IMR-90 (cell line): ENCODE data around the gene CASKIN1. TPM values are rescaled to one million over a fixed set of nuclear protein-coding genes. Genes with fewer than 3 reads are reported as not detected.

Experiments
- ATAC-seq: fragments of 200-7000 bp; cut with Tn5 transposase; 2 replicates; pipeline ENCODE4 v1.9.1; 2020; ENCODE audit warnings: low read depth, mild to moderate bottlenecking, moderate library complexity
- BruUV-seq: library from RNA; stranded (reverse); fragments of 400-500 nt; replicated peaks from 2 replicates; lab custom pipeline; 2021; lab: Mats Ljungman, UMichigan
- CTCF ChIA-PET: fragments of 300-600 bp; formaldehyde crosslinking; extraction: SDS; loops from one replicate; lab custom pipeline; 2021; ENCODE audit warnings: antibody characterized with exemption; lab: Yijun Ruan, JAX
- POLR2A ChIA-PET: fragments of 300-600 bp; sonication (Branson Sonifier 250); formaldehyde crosslinking; loops from one replicate; lab custom pipeline; 2022; ENCODE audit warnings: antibody characterized with exemption; ENCODE audit not compliant: unreplicated experiment; lab: Charles Lee
- DNase-seq: peaks from one replicate; pipeline ENCODE4 v3.0.0; 2013
- H2AFZ ChIP-seq: replicated peaks from 2 replicates; pipeline ENCODE3; 2013; ENCODE audit warnings: low read length, mild to moderate bottlenecking; ENCODE audit not compliant: poor library complexity
- H2AK5ac ChIP-seq: 2 replicates; pipeline ENCODE4 v1.6.1; 2013; ENCODE audit warnings: low read depth, low read length, inconsistent platforms
- H2AK9ac ChIP-seq: replicated peaks from 2 replicates; pipeline ENCODE3; 2013; ENCODE audit warnings: mild to moderate bottlenecking, low read depth, low read length, moderate library complexity; ENCODE audit not compliant: poor library complexity
- H2BK120ac ChIP-seq: 2 replicates; pipeline ENCODE4 v1.6.1; 2013; ENCODE audit warnings: low read depth, low read length, inconsistent platforms
- H2BK15ac ChIP-seq: 3 replicates; pipeline ENCODE4 v1.6.1; 2013; ENCODE audit warnings: low read depth, low read length, inconsistent platforms
- H2BK20ac ChIP-seq: 2 replicates; pipeline ENCODE4 v1.6.1; 2013; ENCODE audit warnings: low read depth, mild to moderate bottlenecking, inconsistent platforms, low read length, moderate library complexity
- H2BK5ac ChIP-seq: 2 replicates; pipeline ENCODE4 v1.6.1; 2013; ENCODE audit warnings: mild to moderate bottlenecking, low read depth, low read length, inconsistent platforms; ENCODE audit not compliant: poor library complexity, severe bottlenecking
- H3K14ac ChIP-seq: replicated peaks from 2 replicates; pipeline ENCODE4 v1.6.1; 2013; ENCODE audit warnings: low read depth, low read length, inconsistent platforms
- H3K18ac ChIP-seq: 2 replicates; pipeline ENCODE4 v1.6.1; 2013; ENCODE audit warnings: low read depth, low read length, control low read depth
- H3K23ac ChIP-seq: 2 replicates; pipeline ENCODE4 v1.6.1; 2013; ENCODE audit warnings: low read depth, low read length, inconsistent platforms
- H3K27ac ChIP-seq: 2 replicates; pipeline ENCODE4 v1.5.1; 2013; ENCODE audit warnings: mild to moderate bottlenecking, control low read depth, low read length; ENCODE audit not compliant: insufficient read depth
- H3K27me3 ChIP-seq: 2 replicates; pipeline ENCODE4 v1.6.1; 2013; ENCODE audit warnings: low read length; ENCODE audit not compliant: control insufficient read depth, insufficient read depth
- H3K36me3 ChIP-seq: 2 replicates; pipeline ENCODE4 v1.6.1; 2013; ENCODE audit warnings: low read length, mixed read lengths; ENCODE audit not compliant: control insufficient read depth, insufficient read depth
- H3K4ac ChIP-seq: 2 replicates; pipeline ENCODE4 v1.6.1; 2013; ENCODE audit warnings: low read depth, low read length, inconsistent platforms
- H3K4me1 ChIP-seq: 2 replicates; pipeline ENCODE4 v1.6.1; 2013; ENCODE audit warnings: low read length, mixed read lengths; ENCODE audit not compliant: control insufficient read depth, insufficient read depth
- H3K4me2 ChIP-seq: 2 replicates; pipeline ENCODE4 v1.6.1; 2013; ENCODE audit warnings: low read depth, mild to moderate bottlenecking, control low read depth, low read length, moderate library complexity
- H3K4me3 ChIP-seq: 2 replicates; pipeline ENCODE4 v1.5.1; 2013; ENCODE audit warnings: low read depth, mild to moderate bottlenecking, control low read depth, low read length, moderate library complexity; ENCODE audit not compliant: insufficient read depth
- H3K56ac ChIP-seq: 2 replicates; pipeline ENCODE4 v1.6.1; 2013; ENCODE audit warnings: low read length, inconsistent platforms; ENCODE audit not compliant: insufficient read depth; ENCODE audit errors: extremely low read depth
- H3K79me1 ChIP-seq, 2 experiments: 2 replicates each; pipeline ENCODE4 v1.6.1; 2013; ENCODE audit warnings: low read length in 2 of 2, inconsistent platforms in 1 of 2, low read depth in 1 of 2
- H3K9ac ChIP-seq: 2 replicates; pipeline ENCODE4 v1.6.1; 2013; ENCODE audit warnings: low read depth, low read length, control low read depth
- H3K9me1 ChIP-seq: 2 replicates; pipeline ENCODE4 v1.6.1; 2013; ENCODE audit warnings: low read length, inconsistent platforms; ENCODE audit not compliant: insufficient read depth
- H3K9me3 ChIP-seq: 2 replicates; pipeline ENCODE4 v1.6.1; 2013; ENCODE audit warnings: low read length; ENCODE audit not compliant: control insufficient read depth, insufficient read depth
- H4K20me1 ChIP-seq: 2 replicates; pipeline ENCODE4 v1.6.1; 2013; ENCODE audit warnings: low read length, inconsistent platforms; ENCODE audit not compliant: insufficient read depth
- H4K5ac ChIP-seq: 2 replicates; pipeline ENCODE4 v1.6.1; 2013; ENCODE audit warnings: mild to moderate bottlenecking, low read depth, low read length, control low read depth
- H4K8ac ChIP-seq, 2 experiments: 2 replicates each; pipeline ENCODE4 v1.6.1; 2013; ENCODE audit warnings: low read depth in 2 of 2, low read length in 2 of 2, control low read depth in 1 of 2, inconsistent platforms in 1 of 2
- H4K91ac ChIP-seq: 2 replicates; pipeline ENCODE4 v1.6.1; 2013; ENCODE audit warnings: low read depth, low read length, inconsistent platforms; ENCODE audit not compliant: insufficient read depth
- BHLHE40 ChIP-seq: fragments of 150-350 bp; IDR thresholded peaks from 2 replicates; pipeline ENCODE4 v1.6.1; 2016; ENCODE audit warnings: mild to moderate bottlenecking, low read depth, low read length
- CEBPB ChIP-seq: IDR thresholded peaks from 2 replicates; pipeline ENCODE4 v1.6.1; 2012; ENCODE audit warnings: low read depth, low read length, improper control_type of control experiment
- CHD1 ChIP-seq: IDR thresholded peaks from 2 replicates; pipeline ENCODE4 v1.6.1; 2012; ENCODE audit warnings: low read depth, low read length, improper control_type of control experiment
- FOS ChIP-seq: fragments of 150-350 bp; IDR thresholded peaks from 2 replicates; pipeline ENCODE4 v1.6.1; 2016; ENCODE audit warnings: low read depth, low read length
- MAFK ChIP-seq: IDR thresholded peaks from 2 replicates; pipeline ENCODE4 v1.6.1; 2012; ENCODE audit warnings: low read depth, low read length, improper control_type of control experiment
- MAZ ChIP-seq: IDR thresholded peaks from 2 replicates; pipeline ENCODE4 v1.6.1; 2012; ENCODE audit warnings: low read depth, mild to moderate bottlenecking, low read length, improper control_type of control experiment, moderate library complexity, borderline replicate concordance
- RAD21 ChIP-seq: IDR thresholded peaks from 2 replicates; pipeline ENCODE4 v1.6.1; 2012; ENCODE audit warnings: low read length, improper control_type of control experiment
- RCOR1 ChIP-seq: IDR thresholded peaks from 2 replicates; pipeline ENCODE4 v1.6.1; 2012; ENCODE audit warnings: mild to moderate bottlenecking, low read length, improper control_type of control experiment; ENCODE audit not compliant: insufficient replicate concordance
- WGBS, 2 experiments: methylation state at CpG; one replicate each; pipeline versions ENCODE4 v1.1.5 to v1.1.7; 2013; ENCODE audit warnings: missing lambda C conversion rate in 2 of 2; ENCODE audit not compliant: insufficient read length in 1 of 2; ENCODE audit errors: extremely low coverage in 2 of 2; 5-methylcytosine and 5-hydroxymethylcytosine counted together
- dilution Hi-C: fragments of 300-500 bp; cut with HindIII; formaldehyde crosslinking; loops from one replicate; pipeline ENCODE4 v1.14.3; 2018; ENCODE audit warnings: low sequenced_read_pairs; ENCODE audit not compliant: unreplicated experiment
- in situ Hi-C: fragments of 300-500 bp; cut with MboI; formaldehyde crosslinking; loops from 3 replicates; pipeline ENCODE4 v1.14.3; 2019; ENCODE audit warnings: low sequenced_read_pairs, inconsistent platforms, mixed read lengths
- intact Hi-C: fragments of 100-400 bp; cut with micrococcal nuclease; formaldehyde crosslinking; loops from 2 replicates; pipeline ENCODE4 v1.10.0; 2022
- polyA plus RNA-seq, 3 experiments: library from polyadenylated mRNA; depleted of rRNA; stranded (reverse); fragments of >200 nt; gene quantifications; 2 replicates each; pipeline ENCODE4 v1.2.3, GENCODE V29; 2012; ENCODE audit warnings: low replicate concordance in 1 of 3
- total RNA-seq: library from RNA; depleted of rRNA; stranded (reverse); fragments of >200 nt; gene quantifications from 2 replicates; pipeline ENCODE4 v1.2.3, GENCODE V29; 2012
- TF ChIP-seq, protein P1 (sequence below): fragments of 150-350 bp; IDR thresholded peaks from 2 replicates; pipeline ENCODE4 v1.6.1; 2017; ENCODE audit warnings: mild to moderate bottlenecking, antibody characterized with exemption, low read length, low read depth
- TF ChIP-seq, protein P2 (sequence below): fragments of 150-350 bp; IDR thresholded peaks from 2 replicates; pipeline ENCODE4 v1.6.1; 2016; ENCODE audit warnings: low read depth, mild to moderate bottlenecking, low read length, moderate library complexity, borderline replicate concordance

Gene CASKIN1
- total and polyA plus RNA-seq, 2 of the 4 experiments (the other 2 are of a cell fraction), result 0.05 TPM; not detected in 1

DNA sequence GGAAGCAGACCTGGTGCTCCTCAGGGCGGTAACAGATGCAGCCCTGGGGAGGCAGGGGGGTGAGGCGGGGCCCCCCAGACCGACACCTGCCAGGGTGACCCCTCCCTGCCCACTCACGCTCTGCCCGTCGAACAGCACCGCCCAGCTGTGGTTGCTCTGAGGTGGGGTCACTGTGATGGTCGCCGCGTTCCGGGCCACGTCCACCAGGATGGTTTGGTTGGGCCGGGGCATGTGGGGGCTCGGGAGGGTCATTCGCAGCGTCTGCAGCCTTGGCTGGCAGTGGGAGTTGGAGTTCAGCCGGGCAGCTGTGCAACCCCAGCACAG is 13.6 kb upstream of the CASKIN1 start:
- Histone ChIP-seq H2BK120ac (no peak overlapping the region), H3K9me3 (no peaks in the 10 kb centered on the region), H3K4ac (no peak overlapping the region), H4K5ac (no peak overlapping the region), H4K8ac (no peak overlapping the region), H4K91ac (no peak overlapping the region), H4K20me1 (peaks cover 16% of the 10 kb centered on the region), H3K27ac (no peak overlapping the region), H3K4me2 (no peak overlapping the region), H3K4me1 (peaks cover 12% of the 10 kb centered on the region), H3K14ac (no peak overlapping the region), H3K18ac (no peak overlapping the region), H2AFZ (no peak overlapping the region), H3K4me3 (no peak overlapping the region), H3K27me3 (no peaks in the 10 kb centered on the region), H2BK15ac (no peak overlapping the region), H2BK20ac (no peak overlapping the region), H2AK5ac (no peak overlapping the region), H3K23ac (no peak overlapping the region), H2BK5ac (no peak overlapping the region), H2AK9ac (peak overlapping the region; percentile 72), H3K9me1 (0 out of 2 replicates have a peak, but pooled peaks cover 3% of the 10 kb centered on the region), H3K9ac (no peak overlapping the region), H3K56ac (no peak overlapping the region), H3K79me1 (peaks cover 27 to 51% of the 10 kb centered on the region in 2 experiments), H3K36me3 (peaks cover 28% of the 10 kb centered on the region)
- no peak for TF ChIP-seq BHLHE40
- no peak for TF ChIP-seq MAFK
- TF ChIP-seq, protein P1, sequence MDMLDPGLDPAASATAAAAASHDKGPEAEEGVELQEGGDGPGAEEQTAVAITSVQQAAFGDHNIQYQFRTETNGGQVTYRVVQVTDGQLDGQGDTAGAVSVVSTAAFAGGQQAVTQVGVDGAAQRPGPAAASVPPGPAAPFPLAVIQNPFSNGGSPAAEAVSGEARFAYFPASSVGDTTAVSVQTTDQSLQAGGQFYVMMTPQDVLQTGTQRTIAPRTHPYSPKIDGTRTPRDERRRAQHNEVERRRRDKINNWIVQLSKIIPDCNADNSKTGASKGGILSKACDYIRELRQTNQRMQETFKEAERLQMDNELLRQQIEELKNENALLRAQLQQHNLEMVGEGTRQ, result no peak
- TF ChIP-seq, protein P2, sequence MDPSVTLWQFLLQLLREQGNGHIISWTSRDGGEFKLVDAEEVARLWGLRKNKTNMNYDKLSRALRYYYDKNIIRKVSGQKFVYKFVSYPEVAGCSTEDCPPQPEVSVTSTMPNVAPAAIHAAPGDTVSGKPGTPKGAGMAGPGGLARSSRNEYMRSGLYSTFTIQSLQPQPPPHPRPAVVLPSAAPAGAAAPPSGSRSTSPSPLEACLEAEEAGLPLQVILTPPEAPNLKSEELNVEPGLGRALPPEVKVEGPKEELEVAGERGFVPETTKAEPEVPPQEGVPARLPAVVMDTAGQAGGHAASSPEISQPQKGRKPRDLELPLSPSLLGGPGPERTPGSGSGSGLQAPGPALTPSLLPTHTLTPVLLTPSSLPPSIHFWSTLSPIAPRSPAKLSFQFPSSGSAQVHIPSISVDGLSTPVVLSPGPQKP, result no peak
- TF ChIP-seq CEBPB, result no peak
- no peak for TF ChIP-seq CHD1
- no peak for TF ChIP-seq RAD21
- TF ChIP-seq FOS, result no peak
- TF ChIP-seq RCOR1, result no peak
- TF ChIP-seq MAZ, result no peak
- intact Hi-C loops (no loop called here), in situ Hi-C loops (no loop called here), dilution Hi-C loops (no loop called here)
- 94% methylated on average over 10 of the region's 17 CpGs; no CpG with 5 or more reads in 1 of the 2 experiments for WGBS, 2 experiments
- ChIA-PET CTCF (no interaction called here), POLR2A (no interaction called here)
- ATAC-seq (no peak), DNase-seq (no peak)
- BruUV-seq, result no TSS peak
